Keratinocyte (primary cell): ENCODE measurements around the gene SDS.

Source experiments
- CTCF ChIP-seq, 3 experiments: IDR thresholded peaks in 1 of 3; conservative IDR thresholded peaks in 1 of 3; optimal IDR thresholded peaks in 1 of 3; 2 replicates in 2 of 3; 3 replicates in 1 of 3; pipeline versions ENCODE3 to v1.5.1; 2011; ENCODE audit warnings: low read length in 3 of 3, mild to moderate bottlenecking in 3 of 3, moderate library complexity in 2 of 3, control low read depth in 1 of 3, inconsistent platforms in 1 of 3; ENCODE audit not compliant: insufficient read depth in 2 of 3; ENCODE audit errors: extremely low read depth in 1 of 3
- EZH2 ChIP-seq: IDR thresholded peaks from one replicate; pipeline ENCODE4 v1.6.1; 2012; ENCODE audit warnings: inconsistent platforms, mild to moderate bottlenecking, low read length, moderate library complexity

- no peak for TF ChIP-seq CTCF (optimal IDR thresholded peaks at IDR 0.05 in 1 of 3, IDR thresholded peaks at IDR 0.05 in 1 of 3, conservative IDR thresholded peaks at IDR 0.05 in 1 of 3; ENCODE audit: extremely low read depth in 1 of 3, insufficient read depth in 2 of 3, low read length in 3 of 3)
- no peak for TF ChIP-seq EZH2
Measured at GRCh38 chr12:113437729-113438100, 34.0 kb upstream of the SDS start.
